ENCODE measurements around the gene ROPN1.

Gene ROPN1

GRCh38 chr3:123947482-123947881, 44.4 kb downstream of the ROPN1 start:
- DNase-seq, result no peak

GRCh38 chr3:123941542-123941941, 50.4 kb downstream of the ROPN1 start:
- DNase-seq, result no peak

- DNase-seq, result no peak
These were observed 50.8 kb downstream of the ROPN1 start for GRCh38 chr3:123941121-123941520.

- no peak for DNase-seq
These were observed 52.2 kb downstream of the ROPN1 start for GRCh38 chr3:123939706-123940105.

- no peak for DNase-seq
These were observed 55.5 kb downstream of the ROPN1 start for GRCh38 chr3:123936400-123936799.

GRCh38 chr3:123935830-123936229, 56.1 kb downstream of the ROPN1 start:
- DNase-seq, result no peak

- DNase-seq, result no peak
These were observed 57.7 kb downstream of the ROPN1 start for GRCh38 chr3:123934250-123934649.

GRCh38 chr3:123930445-123930844, 61.5 kb downstream of the ROPN1 start:
- no peak for DNase-seq

GRCh38 chr3:123929325-123929724, 62.6 kb downstream of the ROPN1 start:
- no peak for DNase-seq

GRCh38 chr3:123926396-123926795, 65.5 kb downstream of the ROPN1 start:
- no peak for DNase-seq

GRCh38 chr3:123920868-123921267, 71.1 kb downstream of the ROPN1 start:
- DNase-seq, result no peak

GRCh38 chr3:123920383-123920782, 71.5 kb downstream of the ROPN1 start:
- DNase-seq, result no peak

- no peak for DNase-seq
These were observed 72.6 kb downstream of the ROPN1 start for GRCh38 chr3:123919353-123919752.

Data from NCI-H1436 (cell line).